Inferior parietal cortex (tissue), 1 donor: Measurements from ENCODE around the gene NCDN.
"Not testable (repeated sequence)": the region's sequence is repeated elsewhere in the genome, so short reads cannot be mapped to it uniquely, and the experiment has no call there.

Experiments
- DNase-seq: peaks from one replicate; pipeline ENCODE4 v3.0.0-alpha.2; 2016; ENCODE audit errors: extremely low spot score

Gene NCDN

GRCh38 chr1:35570589-35571137 lies 13.1 kb downstream of the NCDN start:
- DNase-seq = no peak

GRCh38 chr1:35571263-35571662 lies 13.7 kb downstream of the NCDN start:
- no peak for DNase-seq

- DNase-seq = no peak
Measured at GRCh38 chr1:35572296-35572695, 14.7 kb downstream of the NCDN start.

- no peak for DNase-seq
Measured at GRCh38 chr1:35573198-35574124, 15.9 kb downstream of the NCDN start, which contains the start of gene TFAP2E. Gene TFAP2E, plus strand, starts transcription at chr1:35573314. Its CDS starts 264 bp downstream, at chr1:35573578.

- no peak for DNase-seq
Measured at GRCh38 chr1:35574125-35574654, 16.6 kb downstream of the NCDN start.

- no peak for DNase-seq
Measured at GRCh38 chr1:35574655-35575415, 17.2 kb downstream of the NCDN start.

GRCh38 chr1:35575416-35575958 lies 17.9 kb downstream of the NCDN start:
- DNase-seq = no peak

GRCh38 chr1:35576061-35576765 lies 18.6 kb downstream of the NCDN start:
- no peak for DNase-seq

GRCh38 chr1:35576766-35577070 lies 19.1 kb downstream of the NCDN start:
- not testable (repeated sequence) for DNase-seq

- DNase-seq = no peak
Measured at GRCh38 chr1:35577071-35577998, 19.7 kb downstream of the NCDN start.

- no peak for DNase-seq
Measured at GRCh38 chr1:35580949-35581388, 23.4 kb downstream of the NCDN start.

GRCh38 chr1:35581621-35582020 lies 24.0 kb downstream of the NCDN start:
- DNase-seq = not testable (repeated sequence)

GRCh38 chr1:35585281-35585680 lies 27.7 kb downstream of the NCDN start:
- no peak for DNase-seq

GRCh38 chr1:35585805-35586204 lies 28.2 kb downstream of the NCDN start:
- not testable (repeated sequence) for DNase-seq

GRCh38 chr1:35586808-35587207 lies 29.2 kb downstream of the NCDN start:
- no peak for DNase-seq

GRCh38 chr1:35587736-35588135 lies 30.1 kb downstream of the NCDN start:
- DNase-seq = no peak

GRCh38 chr1:35588197-35588910 lies 30.8 kb downstream of the NCDN start:
- no peak for DNase-seq

- no peak for DNase-seq
Measured at GRCh38 chr1:35589516-35590427, 32.2 kb downstream of the NCDN start.
